Endodermal cell (in vitro differentiated cells): ENCODE results near the gene SDK1. TPM values are rescaled to one million over a fixed set of nuclear protein-coding genes. Genes with fewer than 3 reads are reported as not detected.

Experiments
- DNase-seq: peaks from one replicate; pipeline ENCODE4 v3.0.0-alpha.2; 2017
- H3K27ac ChIP-seq: 2 replicates; pipeline ENCODE4 v1.5.1; 2013; ENCODE audit warnings: mild to moderate bottlenecking, low read depth, low read length, moderate library complexity
- H3K27me3 ChIP-seq: 2 replicates; pipeline ENCODE4 v1.6.1; 2013; ENCODE audit warnings: mild to moderate bottlenecking, low read length, moderate library complexity; ENCODE audit not compliant: insufficient read depth, control insufficient read depth, poor library complexity, severe bottlenecking
- H3K36me3 ChIP-seq: 2 replicates; pipeline ENCODE4 v1.7.0; 2013; ENCODE audit warnings: mild to moderate bottlenecking, low read length, moderate library complexity; ENCODE audit not compliant: control insufficient read depth, insufficient read depth
- H3K4me1 ChIP-seq: one replicate; pipeline ENCODE4 v1.7.0; 2013; ENCODE audit warnings: low read length; ENCODE audit not compliant: control insufficient read depth, insufficient read depth
- H3K4me3 ChIP-seq: 2 replicates; pipeline ENCODE4 v1.5.1; 2013; ENCODE audit warnings: mild to moderate bottlenecking, low read length, moderate library complexity
- H3K9ac ChIP-seq: 2 replicates; pipeline ENCODE4 v1.6.1; 2013; ENCODE audit warnings: mild to moderate bottlenecking, low read length, moderate library complexity; ENCODE audit not compliant: poor library complexity, severe bottlenecking; ENCODE audit errors: extremely low read depth
- H3K9me3 ChIP-seq: 2 replicates; pipeline ENCODE4 v1.6.1; 2013; ENCODE audit warnings: mild to moderate bottlenecking, low read length, moderate library complexity; ENCODE audit not compliant: control insufficient read depth
- H3K27ac Mint-ChIP-seq: 2 replicates; pipeline ENCODE4 v1.8.0; 2020; ENCODE audit warnings: mixed read lengths
- H3K27me3 Mint-ChIP-seq: 2 replicates; pipeline ENCODE4 v1.8.0; 2021; ENCODE audit warnings: mild to moderate bottlenecking, mixed read lengths; ENCODE audit not compliant: insufficient read depth
- H3K36me3 Mint-ChIP-seq: 2 replicates; pipeline ENCODE4 v1.8.0; 2020; ENCODE audit warnings: low read depth, mixed read lengths
- H3K4me1 Mint-ChIP-seq: 2 replicates; pipeline ENCODE4 v1.8.0; 2020; ENCODE audit warnings: mixed read lengths
- H3K4me3 Mint-ChIP-seq: 2 replicates; pipeline ENCODE4 v1.8.0; 2020; ENCODE audit warnings: mild to moderate bottlenecking, moderate library complexity, mixed read lengths
- H3K9me3 Mint-ChIP-seq: 2 replicates; pipeline ENCODE4 v1.8.0; 2020; ENCODE audit warnings: mild to moderate bottlenecking, mixed read lengths
- CTCF ChIP-seq: fragments of 200-600 bp; sonication (generic); conservative IDR thresholded peaks from 2 replicates; pipeline ENCODE4 v1.5.0; 2021; ENCODE audit warnings: antibody characterized with exemption, mild to moderate bottlenecking
- WGBS, 2 experiments: methylation state at CpG; one replicate each; pipeline versions ENCODE4 v1.1.5 to v1.1.7; 2013; ENCODE audit warnings: missing lambda C conversion rate in 2 of 2, mixed read lengths in 1 of 2; ENCODE audit not compliant: insufficient coverage in 1 of 2, insufficient read length in 1 of 2; 5-methylcytosine and 5-hydroxymethylcytosine counted together
- total RNA-seq, 2 donors: library from RNA; stranded (reverse); fragmentation: NEBNext Ultra II Directional in 1 of 2; extraction: Animal tissue kit (Norgen Biotek cat#: 25700) in 1 of 2; gene quantifications; 2 replicates in 1 of 2; 3 replicates in 1 of 2; pipeline ENCODE4 v1.2.1, GENCODE V29; 2021

The SDK1 gene
- total RNA-seq, 2 donors from 2014 or later: 22.7 to 23.1 TPM

DNA sequence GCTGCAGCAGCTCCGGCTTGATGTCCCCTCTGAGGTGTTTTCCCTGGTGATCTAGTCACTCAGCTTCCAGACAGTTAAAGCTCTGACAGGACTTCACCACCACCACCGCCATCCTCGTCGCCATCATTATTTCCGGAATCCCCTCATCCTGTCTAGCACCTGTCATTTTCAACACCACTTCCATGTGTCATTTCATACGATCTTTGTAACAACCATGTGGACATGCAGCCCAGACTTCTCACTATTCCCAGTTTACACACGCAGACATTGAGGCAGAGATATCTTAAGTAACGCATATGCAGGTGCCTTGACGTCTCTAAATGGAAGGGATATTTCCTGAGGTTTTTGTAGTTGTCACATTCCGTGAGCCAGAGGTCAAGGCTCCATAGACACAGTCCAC, 850.5 kb downstream of the SDK1 start:
- no peaks in the 10 kb centered on the region for H3K27me3 Mint-ChIP-seq
- H3K27me3 ChIP-seq: no peaks in the 10 kb centered on the region
- TF ChIP-seq CTCF: no peak
- H3K4me3 Mint-ChIP-seq: no peak overlapping the region
- no peaks in the 10 kb centered on the region for H3K9me3 Mint-ChIP-seq
- H3K36me3 Mint-ChIP-seq: peaks cover 3% of the 10 kb centered on the region
- DNase-seq: no peak
- no peak overlapping the region for H3K27ac ChIP-seq
- no peaks in the 10 kb centered on the region for H3K9me3 ChIP-seq
- H3K27ac Mint-ChIP-seq: no peak overlapping the region
- H3K4me3 ChIP-seq: no peak overlapping the region
- no peaks in the 10 kb centered on the region for H3K4me1 Mint-ChIP-seq
- no peaks in the 10 kb centered on the region for H3K4me1 ChIP-seq
- 89 to 100% methylated on average over 7 to 10 of the region's 10 CpGs for WGBS, 2 experiments
- no peaks in the 10 kb centered on the region for H3K36me3 ChIP-seq
- H3K9ac ChIP-seq: no peak overlapping the region

GRCh38 chr7:4151926-4152549, 851.0 kb downstream of the SDK1 start:
- no peaks in the 10 kb centered on the region for H3K36me3 Mint-ChIP-seq
- no peak for DNase-seq

GRCh38 chr7:4154882-4155535, 854.0 kb downstream of the SDK1 start:
- 85 to 89% methylated on average over 7 to 12 of the region's 12 CpGs for WGBS, 2 experiments
- Histone ChIP-seq H3K36me3 (no peaks in the 10 kb centered on the region), H3K4me1 (no peaks in the 10 kb centered on the region), H3K27ac (no peak overlapping the region), H3K4me3 (no peak overlapping the region), H3K27me3 (no peaks in the 10 kb centered on the region), H3K9ac (no peak overlapping the region), H3K9me3 (no peaks in the 10 kb centered on the region)
- Mint-ChIP-seq H3K27ac (no peak overlapping the region), H3K9me3 (no peaks in the 10 kb centered on the region), H3K27me3 (no peaks in the 10 kb centered on the region), H3K36me3 (no peaks in the 10 kb centered on the region), H3K4me3 (no peak overlapping the region), H3K4me1 (no peaks in the 10 kb centered on the region)
- peak; percentile 40 for TF ChIP-seq CTCF
- DNase-seq: no peak

More at GRCh38 chr7:4151926-4152549, 851.0 kb downstream of the SDK1 start:
- WGBS, 2 experiments: 91 to 97% methylated on average over 11 to 13 of the region's 13 CpGs
- Histone ChIP-seq H3K4me3 (no peak overlapping the region), H3K36me3 (no peaks in the 10 kb centered on the region), H3K4me1 (no peaks in the 10 kb centered on the region), H3K9me3 (no peaks in the 10 kb centered on the region), H3K27me3 (no peaks in the 10 kb centered on the region), H3K27ac (no peak overlapping the region), H3K9ac (no peak overlapping the region)
- no peak for TF ChIP-seq CTCF
- Mint-ChIP-seq H3K4me3 (no peak overlapping the region), H3K27me3 (no peaks in the 10 kb centered on the region), H3K4me1 (no peaks in the 10 kb centered on the region), H3K27ac (no peak overlapping the region), H3K9me3 (no peaks in the 10 kb centered on the region)
